Measurements from ENCODE around the gene KCNG2.

DNA sequence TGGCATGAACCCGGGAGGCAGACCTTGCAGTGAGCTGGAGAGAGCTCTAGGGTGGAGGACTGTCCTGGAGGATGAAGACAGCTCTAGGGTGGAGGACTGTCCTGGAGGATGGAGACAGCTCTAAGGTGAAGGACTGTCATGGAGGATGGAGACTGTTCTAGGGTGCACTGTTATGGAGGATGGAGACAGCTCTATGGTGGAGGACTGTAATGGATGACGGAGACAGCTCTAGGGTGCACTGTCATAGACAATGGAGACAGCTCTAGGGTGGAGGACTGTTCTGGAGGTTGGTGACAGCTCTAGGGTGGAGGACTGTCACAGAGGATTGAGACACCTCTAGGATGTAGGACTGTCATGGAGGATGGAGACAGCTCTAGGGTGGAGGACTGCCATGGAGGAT, 21.1 kb upstream of the KCNG2 start:
- TF ChIP-seq EZH2 (IDR thresholded peaks at IDR 0.05; ENCODE audit: borderline replicate concordance, insufficient read depth, low read length, poor library complexity, severe bottlenecking) (no peak), SMC3 (conservative IDR thresholded peaks at IDR 0.05; ENCODE audit: poor library complexity) (no peak), MXI1 (conservative IDR thresholded peaks at IDR 0.05; ENCODE audit: poor library complexity, severe bottlenecking) (no peak), POLR2AphosphoS5 (IDR thresholded peaks at IDR 0.05) (no peak), RAD21 (conservative IDR thresholded peaks at IDR 0.05) (no peak), EP300 (conservative IDR thresholded peaks at IDR 0.05; ENCODE audit: poor library complexity, severe bottlenecking) (no peak)
- TF ChIP-seq, protein P1, sequence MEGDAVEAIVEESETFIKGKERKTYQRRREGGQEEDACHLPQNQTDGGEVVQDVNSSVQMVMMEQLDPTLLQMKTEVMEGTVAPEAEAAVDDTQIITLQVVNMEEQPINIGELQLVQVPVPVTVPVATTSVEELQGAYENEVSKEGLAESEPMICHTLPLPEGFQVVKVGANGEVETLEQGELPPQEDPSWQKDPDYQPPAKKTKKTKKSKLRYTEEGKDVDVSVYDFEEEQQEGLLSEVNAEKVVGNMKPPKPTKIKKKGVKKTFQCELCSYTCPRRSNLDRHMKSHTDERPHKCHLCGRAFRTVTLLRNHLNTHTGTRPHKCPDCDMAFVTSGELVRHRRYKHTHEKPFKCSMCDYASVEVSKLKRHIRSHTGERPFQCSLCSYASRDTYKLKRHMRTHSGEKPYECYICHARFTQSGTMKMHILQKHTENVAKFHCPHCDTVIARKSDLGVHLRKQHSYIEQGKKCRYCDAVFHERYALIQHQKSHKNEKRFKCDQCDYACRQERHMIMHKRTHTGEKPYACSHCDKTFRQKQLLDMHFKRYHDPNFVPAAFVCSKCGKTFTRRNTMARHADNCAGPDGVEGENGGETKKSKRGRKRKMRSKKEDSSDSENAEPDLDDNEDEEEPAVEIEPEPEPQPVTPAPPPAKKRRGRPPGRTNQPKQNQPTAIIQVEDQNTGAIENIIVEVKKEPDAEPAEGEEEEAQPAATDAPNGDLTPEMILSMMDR (IDR thresholded peaks at IDR 0.05; ENCODE audit: poor library complexity, severe bottlenecking): no peak
- TF ChIP-seq, protein P2, sequence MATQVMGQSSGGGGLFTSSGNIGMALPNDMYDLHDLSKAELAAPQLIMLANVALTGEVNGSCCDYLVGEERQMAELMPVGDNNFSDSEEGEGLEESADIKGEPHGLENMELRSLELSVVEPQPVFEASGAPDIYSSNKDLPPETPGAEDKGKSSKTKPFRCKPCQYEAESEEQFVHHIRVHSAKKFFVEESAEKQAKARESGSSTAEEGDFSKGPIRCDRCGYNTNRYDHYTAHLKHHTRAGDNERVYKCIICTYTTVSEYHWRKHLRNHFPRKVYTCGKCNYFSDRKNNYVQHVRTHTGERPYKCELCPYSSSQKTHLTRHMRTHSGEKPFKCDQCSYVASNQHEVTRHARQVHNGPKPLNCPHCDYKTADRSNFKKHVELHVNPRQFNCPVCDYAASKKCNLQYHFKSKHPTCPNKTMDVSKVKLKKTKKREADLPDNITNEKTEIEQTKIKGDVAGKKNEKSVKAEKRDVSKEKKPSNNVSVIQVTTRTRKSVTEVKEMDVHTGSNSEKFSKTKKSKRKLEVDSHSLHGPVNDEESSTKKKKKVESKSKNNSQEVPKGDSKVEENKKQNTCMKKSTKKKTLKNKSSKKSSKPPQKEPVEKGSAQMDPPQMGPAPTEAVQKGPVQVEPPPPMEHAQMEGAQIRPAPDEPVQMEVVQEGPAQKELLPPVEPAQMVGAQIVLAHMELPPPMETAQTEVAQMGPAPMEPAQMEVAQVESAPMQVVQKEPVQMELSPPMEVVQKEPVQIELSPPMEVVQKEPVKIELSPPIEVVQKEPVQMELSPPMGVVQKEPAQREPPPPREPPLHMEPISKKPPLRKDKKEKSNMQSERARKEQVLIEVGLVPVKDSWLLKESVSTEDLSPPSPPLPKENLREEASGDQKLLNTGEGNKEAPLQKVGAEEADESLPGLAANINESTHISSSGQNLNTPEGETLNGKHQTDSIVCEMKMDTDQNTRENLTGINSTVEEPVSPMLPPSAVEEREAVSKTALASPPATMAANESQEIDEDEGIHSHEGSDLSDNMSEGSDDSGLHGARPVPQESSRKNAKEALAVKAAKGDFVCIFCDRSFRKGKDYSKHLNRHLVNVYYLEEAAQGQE (IDR thresholded peaks at IDR 0.05; ENCODE audit: borderline replicate concordance): no peak
